PFSK-1 (cell line): ENCODE results near the gene PDE3B.

Experiments
- FOXP2 ChIP-seq: optimal IDR thresholded peaks from 2 replicates; pipeline ENCODE3; 2011; ENCODE audit warnings: borderline replicate concordance, control low read depth, inconsistent platforms; ENCODE audit not compliant: insufficient read depth; ENCODE audit errors: extremely low read length, extremely low read depth
- POLR2AphosphoS5 ChIP-seq: IDR thresholded peaks from 2 replicates; pipeline ENCODE4 v1.6.1; 2012; ENCODE audit warnings: low read depth, mild to moderate bottlenecking, control low read depth, low read length, moderate library complexity
- REST ChIP-seq, 2 experiments: IDR thresholded peaks; 2 replicates each; pipeline versions ENCODE4 v1.6.1 to v1.8.0; 2011 to 2012; ENCODE audit warnings: low read depth in 2 of 2, low read length in 2 of 2, control low read depth in 1 of 2, inconsistent platforms in 1 of 2, mild to moderate bottlenecking in 1 of 2, moderate library complexity in 1 of 2; ENCODE audit not compliant: insufficient read depth in 1 of 2
- SIN3A ChIP-seq: IDR thresholded peaks from 2 replicates; pipeline ENCODE4 v1.6.1; 2012; ENCODE audit warnings: mild to moderate bottlenecking, low read length, moderate library complexity, borderline replicate concordance; ENCODE audit not compliant: insufficient read depth
- TAF1 ChIP-seq: IDR thresholded peaks from 2 replicates; pipeline ENCODE4 v1.6.1; 2012; ENCODE audit warnings: low read length, control low read depth, borderline replicate concordance; ENCODE audit not compliant: insufficient read depth

PDE3B gene

GRCh38 chr11:14622223-14622954 lies 21.2 kb upstream of the PDE3B start:
- TF ChIP-seq POLR2AphosphoS5 (no peak), FOXP2 (no peak), TAF1 (no peak), SIN3A (no peak), REST (IDR thresholded peaks at IDR 0.05; ENCODE audit: insufficient read depth in 1 of 2, low read depth in 2 of 2, low read length in 2 of 2) (no peak)

GRCh38 chr11:14623036-14623435 lies 20.6 kb upstream of the PDE3B start:
- TF ChIP-seq TAF1, result no peak
- TF ChIP-seq SIN3A, result no peak
- TF ChIP-seq REST (IDR thresholded peaks at IDR 0.05; ENCODE audit: insufficient read depth in 1 of 2, low read depth in 2 of 2, low read length in 2 of 2), result no peak
- TF ChIP-seq POLR2AphosphoS5, result no peak
- TF ChIP-seq FOXP2, result no peak

GRCh38 chr11:14625586-14626205 lies 17.9 kb upstream of the PDE3B start:
- TF ChIP-seq TAF1 (no peak), SIN3A (no peak), POLR2AphosphoS5 (no peak)

- no peak for TF ChIP-seq POLR2AphosphoS5
- no peak for TF ChIP-seq TAF1
- no peak for TF ChIP-seq REST (IDR thresholded peaks at IDR 0.05; ENCODE audit: insufficient read depth in 1 of 2, low read depth in 2 of 2, low read length in 2 of 2)
- no peak for TF ChIP-seq SIN3A
Observed at GRCh38 chr11:14626650-14627049, 17.0 kb upstream of the PDE3B start.

GRCh38 chr11:14634813-14635212 lies 8.8 kb upstream of the PDE3B start:
- TF ChIP-seq TAF1, result no peak
- TF ChIP-seq FOXP2, result no peak
- no peak for TF ChIP-seq REST (IDR thresholded peaks at IDR 0.05; ENCODE audit: insufficient read depth in 1 of 2, low read depth in 2 of 2, low read length in 2 of 2)
- no peak for TF ChIP-seq POLR2AphosphoS5
